ENCODE measurements around the gene NFATC2. TPM values are rescaled to one million over a fixed set of nuclear protein-coding genes. Genes with fewer than 3 reads are reported as not detected.

NFATC2 gene
- total and polyA plus RNA-seq, 2 of the 8 experiments (the other 6 are each of a cell fraction or from before 2014, with no cell fraction given) = 0.27 to 0.91 TPM

DNA sequence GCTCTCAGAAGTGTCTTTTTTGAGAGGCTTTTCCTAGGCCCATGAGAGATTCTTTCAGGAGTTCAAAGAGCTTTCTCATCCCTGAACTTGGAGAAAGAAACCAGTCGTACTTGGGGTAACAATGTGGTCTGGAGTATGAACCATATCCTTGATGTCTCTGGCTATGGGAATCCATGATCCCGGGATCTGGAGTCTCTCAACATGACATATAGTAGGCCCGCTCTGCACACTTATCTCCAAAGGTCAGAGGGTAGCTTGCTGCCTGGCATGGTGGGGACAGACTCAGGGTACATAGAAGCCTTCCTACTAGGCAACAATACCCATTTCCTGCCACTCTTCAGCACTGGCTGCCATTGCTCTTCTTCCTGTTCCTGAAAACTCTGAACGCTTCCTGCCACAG lies 42.2 kb upstream of the NFATC2 start (continued):
- TF ChIP-seq, protein P1, sequence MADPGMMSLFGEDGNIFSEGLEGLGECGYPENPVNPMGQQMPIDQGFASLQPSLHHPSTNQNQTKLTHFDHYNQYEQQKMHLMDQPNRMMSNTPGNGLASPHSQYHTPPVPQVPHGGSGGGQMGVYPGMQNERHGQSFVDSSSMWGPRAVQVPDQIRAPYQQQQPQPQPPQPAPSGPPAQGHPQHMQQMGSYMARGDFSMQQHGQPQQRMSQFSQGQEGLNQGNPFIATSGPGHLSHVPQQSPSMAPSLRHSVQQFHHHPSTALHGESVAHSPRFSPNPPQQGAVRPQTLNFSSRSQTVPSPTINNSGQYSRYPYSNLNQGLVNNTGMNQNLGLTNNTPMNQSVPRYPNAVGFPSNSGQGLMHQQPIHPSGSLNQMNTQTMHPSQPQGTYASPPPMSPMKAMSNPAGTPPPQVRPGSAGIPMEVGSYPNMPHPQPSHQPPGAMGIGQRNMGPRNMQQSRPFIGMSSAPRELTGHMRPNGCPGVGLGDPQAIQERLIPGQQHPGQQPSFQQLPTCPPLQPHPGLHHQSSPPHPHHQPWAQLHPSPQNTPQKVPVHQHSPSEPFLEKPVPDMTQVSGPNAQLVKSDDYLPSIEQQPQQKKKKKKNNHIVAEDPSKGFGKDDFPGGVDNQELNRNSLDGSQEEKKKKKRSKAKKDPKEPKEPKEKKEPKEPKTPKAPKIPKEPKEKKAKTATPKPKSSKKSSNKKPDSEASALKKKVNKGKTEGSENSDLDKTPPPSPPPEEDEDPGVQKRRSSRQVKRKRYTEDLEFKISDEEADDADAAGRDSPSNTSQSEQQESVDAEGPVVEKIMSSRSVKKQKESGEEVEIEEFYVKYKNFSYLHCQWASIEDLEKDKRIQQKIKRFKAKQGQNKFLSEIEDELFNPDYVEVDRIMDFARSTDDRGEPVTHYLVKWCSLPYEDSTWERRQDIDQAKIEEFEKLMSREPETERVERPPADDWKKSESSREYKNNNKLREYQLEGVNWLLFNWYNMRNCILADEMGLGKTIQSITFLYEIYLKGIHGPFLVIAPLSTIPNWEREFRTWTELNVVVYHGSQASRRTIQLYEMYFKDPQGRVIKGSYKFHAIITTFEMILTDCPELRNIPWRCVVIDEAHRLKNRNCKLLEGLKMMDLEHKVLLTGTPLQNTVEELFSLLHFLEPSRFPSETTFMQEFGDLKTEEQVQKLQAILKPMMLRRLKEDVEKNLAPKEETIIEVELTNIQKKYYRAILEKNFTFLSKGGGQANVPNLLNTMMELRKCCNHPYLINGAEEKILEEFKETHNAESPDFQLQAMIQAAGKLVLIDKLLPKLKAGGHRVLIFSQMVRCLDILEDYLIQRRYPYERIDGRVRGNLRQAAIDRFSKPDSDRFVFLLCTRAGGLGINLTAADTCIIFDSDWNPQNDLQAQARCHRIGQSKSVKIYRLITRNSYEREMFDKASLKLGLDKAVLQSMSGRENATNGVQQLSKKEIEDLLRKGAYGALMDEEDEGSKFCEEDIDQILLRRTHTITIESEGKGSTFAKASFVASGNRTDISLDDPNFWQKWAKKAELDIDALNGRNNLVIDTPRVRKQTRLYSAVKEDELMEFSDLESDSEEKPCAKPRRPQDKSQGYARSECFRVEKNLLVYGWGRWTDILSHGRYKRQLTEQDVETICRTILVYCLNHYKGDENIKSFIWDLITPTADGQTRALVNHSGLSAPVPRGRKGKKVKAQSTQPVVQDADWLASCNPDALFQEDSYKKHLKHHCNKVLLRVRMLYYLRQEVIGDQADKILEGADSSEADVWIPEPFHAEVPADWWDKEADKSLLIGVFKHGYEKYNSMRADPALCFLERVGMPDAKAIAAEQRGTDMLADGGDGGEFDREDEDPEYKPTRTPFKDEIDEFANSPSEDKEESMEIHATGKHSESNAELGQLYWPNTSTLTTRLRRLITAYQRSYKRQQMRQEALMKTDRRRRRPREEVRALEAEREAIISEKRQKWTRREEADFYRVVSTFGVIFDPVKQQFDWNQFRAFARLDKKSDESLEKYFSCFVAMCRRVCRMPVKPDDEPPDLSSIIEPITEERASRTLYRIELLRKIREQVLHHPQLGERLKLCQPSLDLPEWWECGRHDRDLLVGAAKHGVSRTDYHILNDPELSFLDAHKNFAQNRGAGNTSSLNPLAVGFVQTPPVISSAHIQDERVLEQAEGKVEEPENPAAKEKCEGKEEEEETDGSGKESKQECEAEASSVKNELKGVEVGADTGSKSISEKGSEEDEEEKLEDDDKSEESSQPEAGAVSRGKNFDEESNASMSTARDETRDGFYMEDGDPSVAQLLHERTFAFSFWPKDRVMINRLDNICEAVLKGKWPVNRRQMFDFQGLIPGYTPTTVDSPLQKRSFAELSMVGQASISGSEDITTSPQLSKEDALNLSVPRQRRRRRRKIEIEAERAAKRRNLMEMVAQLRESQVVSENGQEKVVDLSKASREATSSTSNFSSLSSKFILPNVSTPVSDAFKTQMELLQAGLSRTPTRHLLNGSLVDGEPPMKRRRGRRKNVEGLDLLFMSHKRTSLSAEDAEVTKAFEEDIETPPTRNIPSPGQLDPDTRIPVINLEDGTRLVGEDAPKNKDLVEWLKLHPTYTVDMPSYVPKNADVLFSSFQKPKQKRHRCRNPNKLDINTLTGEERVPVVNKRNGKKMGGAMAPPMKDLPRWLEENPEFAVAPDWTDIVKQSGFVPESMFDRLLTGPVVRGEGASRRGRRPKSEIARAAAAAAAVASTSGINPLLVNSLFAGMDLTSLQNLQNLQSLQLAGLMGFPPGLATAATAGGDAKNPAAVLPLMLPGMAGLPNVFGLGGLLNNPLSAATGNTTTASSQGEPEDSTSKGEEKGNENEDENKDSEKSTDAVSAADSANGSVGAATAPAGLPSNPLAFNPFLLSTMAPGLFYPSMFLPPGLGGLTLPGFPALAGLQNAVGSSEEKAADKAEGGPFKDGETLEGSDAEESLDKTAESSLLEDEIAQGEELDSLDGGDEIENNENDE (IDR thresholded peaks at IDR 0.05; ENCODE audit: insufficient replicate concordance, low read length) = no peak
- TF ChIP-seq SUZ12 (IDR thresholded peaks at IDR 0.05; ENCODE audit: low read length) (no peak), KDM5A (IDR thresholded peaks at IDR 0.05; ENCODE audit: low read length) (no peak), SRF (IDR thresholded peaks at IDR 0.05; ENCODE audit: low read depth, low read length) (no peak), MAFK (IDR thresholded peaks at IDR 0.05; ENCODE audit: low read depth, low read length) (no peak), EP300 (IDR thresholded peaks at IDR 0.05; ENCODE audit: borderline replicate concordance in 1 of 2, low read depth in 2 of 2, low read length in 2 of 2) (no peak)
